ENCODE data around the gene IL32.

The IL32 gene

DNA sequence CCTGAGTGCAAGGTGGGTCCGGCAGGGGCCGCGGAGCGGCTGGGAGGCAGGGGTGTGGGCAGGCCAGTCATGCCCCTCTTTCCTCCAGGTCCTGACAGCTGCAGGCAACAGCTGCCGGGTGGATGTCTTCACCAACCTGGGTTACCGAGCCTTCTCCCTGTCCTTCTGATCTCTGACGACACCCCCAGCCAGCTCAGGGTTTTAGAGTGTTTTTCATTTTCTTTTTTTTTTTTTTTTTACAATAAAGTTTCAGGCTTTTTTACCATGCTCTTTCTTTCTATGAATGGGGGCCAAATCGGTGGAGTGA lies 38.0 kb upstream of the IL32 start:
- no peak overlapping the region for H2AFZ ChIP-seq (ENCODE audit: low read length)
- H3K79me2 ChIP-seq (ENCODE audit: insufficient read depth, low read length), result no peaks in the 10 kb centered on the region
- no peaks in the 10 kb centered on the region for H3K9me2 ChIP-seq (ENCODE audit: low read depth, low read length)
- H3K4me3 ChIP-seq (ENCODE audit: low read depth, low read length, poor library complexity, severe bottlenecking), result no peak overlapping the region
- TF ChIP-seq CTCF (IDR thresholded peaks at IDR 0.05; ENCODE audit: low read length), result no peak
- no peak for TF ChIP-seq EZH2 (IDR thresholded peaks at IDR 0.05; ENCODE audit: borderline replicate concordance, low read length)
- no peak overlapping the region for H3K9ac ChIP-seq (ENCODE audit: low read length)
- no peak overlapping the region for H3K27ac ChIP-seq (ENCODE audit: low read depth, low read length, poor library complexity, severe bottlenecking)
- H3K36me3 ChIP-seq (ENCODE audit: insufficient read depth, low read length), result peaks cover 11% of the 10 kb centered on the region
- H3K4me1 ChIP-seq (ENCODE audit: insufficient read depth, low read length, severe bottlenecking), result peaks cover 17% of the 10 kb centered on the region
- H3K4me2 ChIP-seq (ENCODE audit: low read length), result no peak overlapping the region
- H3K9me3 ChIP-seq (ENCODE audit: low read length), result no peaks in the 10 kb centered on the region
- no peaks in the 10 kb centered on the region for H3F3A ChIP-seq (ENCODE audit: insufficient read depth, low read length)
- H3K27me3 ChIP-seq (ENCODE audit: insufficient read depth, low read length), result peaks cover 9% of the 10 kb centered on the region
- H4K20me1 ChIP-seq (ENCODE audit: insufficient read depth, low read length), result no peaks in the 10 kb centered on the region

DNA sequence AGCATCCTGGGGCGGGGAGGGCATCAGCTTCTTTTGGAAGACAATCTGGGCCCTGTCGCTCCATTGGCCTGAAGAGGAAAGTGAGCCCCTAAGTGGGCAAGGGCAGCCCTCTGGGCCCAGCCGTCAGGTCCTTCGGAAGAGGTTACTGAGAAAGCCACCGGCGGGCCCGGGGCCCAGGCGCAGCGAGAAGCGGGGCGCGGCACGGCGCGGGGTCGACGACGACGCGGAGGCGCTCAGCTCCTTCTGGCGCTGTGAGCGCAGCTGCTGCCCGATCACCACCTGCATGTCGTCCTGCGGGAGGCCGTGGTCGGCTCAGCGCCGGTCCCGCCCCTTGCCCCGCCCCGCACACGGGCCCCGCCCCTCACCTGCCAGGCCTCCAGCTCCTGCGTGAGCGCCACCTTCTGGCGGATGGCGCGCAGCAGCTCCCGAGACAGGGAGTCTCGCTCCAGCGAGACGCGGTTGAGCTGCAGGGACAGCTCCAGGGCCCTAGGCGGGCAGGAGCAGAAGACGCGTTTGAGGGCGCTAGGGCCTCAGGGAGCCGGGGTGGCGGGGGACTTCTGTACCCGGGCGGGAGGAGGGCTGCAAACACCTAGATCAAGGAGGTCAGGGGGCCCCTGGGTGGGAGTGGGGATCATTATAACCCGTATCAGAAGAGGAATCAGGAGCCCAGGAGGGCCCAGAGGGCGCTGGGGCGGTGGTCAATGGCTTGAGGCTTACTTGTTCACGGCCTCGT lies 37.3 kb upstream of the IL32 start:
- H3K4me2 ChIP-seq (ENCODE audit: low read length), result peak overlapping the region; percentile 52
- peaks cover 10% of the 10 kb centered on the region for H3K4me1 ChIP-seq (ENCODE audit: insufficient read depth, low read length, severe bottlenecking)
- no peak overlapping the region for H2AFZ ChIP-seq (ENCODE audit: low read length)
- H3K4me3 ChIP-seq (ENCODE audit: low read depth, low read length, poor library complexity, severe bottlenecking), result peak overlapping the region; percentile 26
- H3K79me2 ChIP-seq (ENCODE audit: insufficient read depth, low read length), result no peaks in the 10 kb centered on the region
- H3K9ac ChIP-seq (ENCODE audit: low read length), result no peak overlapping the region
- H3K9me2 ChIP-seq (ENCODE audit: low read depth, low read length), result no peaks in the 10 kb centered on the region
- H3K27ac ChIP-seq (ENCODE audit: low read depth, low read length, poor library complexity, severe bottlenecking), result no peak overlapping the region
- peaks cover 11% of the 10 kb centered on the region for H3K36me3 ChIP-seq (ENCODE audit: insufficient read depth, low read length)
- TF ChIP-seq EZH2 (IDR thresholded peaks at IDR 0.05; ENCODE audit: borderline replicate concordance, low read length) (no peak), CTCF (IDR thresholded peaks at IDR 0.05; ENCODE audit: low read length) (peak; percentile 66)
- H3K27me3 ChIP-seq (ENCODE audit: insufficient read depth, low read length), result peaks cover 12% of the 10 kb centered on the region
- no peaks in the 10 kb centered on the region for H3F3A ChIP-seq (ENCODE audit: insufficient read depth, low read length)
- H3K9me3 ChIP-seq (ENCODE audit: low read length), result no peaks in the 10 kb centered on the region
- H4K20me1 ChIP-seq (ENCODE audit: insufficient read depth, low read length), result no peaks in the 10 kb centered on the region

DNA sequence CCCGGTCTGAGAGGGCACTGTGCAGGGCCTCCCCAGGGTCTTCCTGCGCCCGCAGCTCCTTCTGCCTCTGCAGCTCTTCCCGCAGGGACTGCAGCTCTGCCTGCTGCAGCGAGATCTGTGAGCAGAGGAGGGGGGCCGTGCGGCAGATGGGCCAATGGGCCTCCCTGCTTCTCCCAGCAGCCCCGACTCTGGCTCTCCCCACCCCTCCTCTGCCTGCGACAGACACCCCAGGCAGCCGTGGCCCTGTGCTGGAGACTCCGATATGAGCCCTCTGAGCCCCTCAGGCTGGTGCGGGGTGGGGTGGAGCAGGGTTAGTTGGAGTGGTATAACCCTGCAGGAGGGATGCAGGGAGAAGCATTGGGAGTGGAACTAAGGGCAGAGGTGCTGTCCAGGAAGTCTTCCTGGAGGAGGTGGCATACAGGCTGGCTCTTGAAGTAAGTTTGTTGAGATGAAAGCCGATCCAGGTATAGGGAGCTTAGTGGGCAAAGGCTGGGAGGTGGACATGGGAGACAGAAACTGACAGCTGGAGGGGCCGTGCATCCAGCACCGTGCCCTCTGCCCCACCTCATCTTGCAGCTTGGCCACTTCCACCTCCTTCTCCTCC lies 36.6 kb upstream of the IL32 start:
- no peak overlapping the region for H3K4me3 ChIP-seq (ENCODE audit: low read depth, low read length, poor library complexity, severe bottlenecking)
- peaks cover 11% of the 10 kb centered on the region for H3K36me3 ChIP-seq (ENCODE audit: insufficient read depth, low read length)
- no peaks in the 10 kb centered on the region for H3K9me2 ChIP-seq (ENCODE audit: low read depth, low read length)
- no peaks in the 10 kb centered on the region for H3K79me2 ChIP-seq (ENCODE audit: insufficient read depth, low read length)
- no peaks in the 10 kb centered on the region for H3F3A ChIP-seq (ENCODE audit: insufficient read depth, low read length)
- no peaks in the 10 kb centered on the region for H3K9me3 ChIP-seq (ENCODE audit: low read length)
- no peak overlapping the region for H3K9ac ChIP-seq (ENCODE audit: low read length)
- TF ChIP-seq EZH2 (IDR thresholded peaks at IDR 0.05; ENCODE audit: borderline replicate concordance, low read length), result no peak
- TF ChIP-seq CTCF (IDR thresholded peaks at IDR 0.05; ENCODE audit: low read length), result no peak
- H3K27ac ChIP-seq (ENCODE audit: low read depth, low read length, poor library complexity, severe bottlenecking), result no peak overlapping the region
- H4K20me1 ChIP-seq (ENCODE audit: insufficient read depth, low read length), result no peaks in the 10 kb centered on the region
- peaks cover 12% of the 10 kb centered on the region for H3K27me3 ChIP-seq (ENCODE audit: insufficient read depth, low read length)
- H2AFZ ChIP-seq (ENCODE audit: low read length), result no peak overlapping the region
- H3K4me2 ChIP-seq (ENCODE audit: low read length), result no peak overlapping the region
- H3K4me1 ChIP-seq (ENCODE audit: insufficient read depth, low read length, severe bottlenecking), result peaks cover 4% of the 10 kb centered on the region
